Measurements from ENCODE around the gene LRRC49. TPM values are rescaled to one million over a fixed set of nuclear protein-coding genes. Genes with fewer than 3 reads are reported as not detected.
"Not testable (repeated sequence)": the region's sequence is repeated elsewhere in the genome, so short reads cannot be mapped to it uniquely, and the experiment has no call there.

The LRRC49 gene
- total RNA-seq, 2 donors from 2014 or later = 23.4 to 35.3 TPM

DNA sequence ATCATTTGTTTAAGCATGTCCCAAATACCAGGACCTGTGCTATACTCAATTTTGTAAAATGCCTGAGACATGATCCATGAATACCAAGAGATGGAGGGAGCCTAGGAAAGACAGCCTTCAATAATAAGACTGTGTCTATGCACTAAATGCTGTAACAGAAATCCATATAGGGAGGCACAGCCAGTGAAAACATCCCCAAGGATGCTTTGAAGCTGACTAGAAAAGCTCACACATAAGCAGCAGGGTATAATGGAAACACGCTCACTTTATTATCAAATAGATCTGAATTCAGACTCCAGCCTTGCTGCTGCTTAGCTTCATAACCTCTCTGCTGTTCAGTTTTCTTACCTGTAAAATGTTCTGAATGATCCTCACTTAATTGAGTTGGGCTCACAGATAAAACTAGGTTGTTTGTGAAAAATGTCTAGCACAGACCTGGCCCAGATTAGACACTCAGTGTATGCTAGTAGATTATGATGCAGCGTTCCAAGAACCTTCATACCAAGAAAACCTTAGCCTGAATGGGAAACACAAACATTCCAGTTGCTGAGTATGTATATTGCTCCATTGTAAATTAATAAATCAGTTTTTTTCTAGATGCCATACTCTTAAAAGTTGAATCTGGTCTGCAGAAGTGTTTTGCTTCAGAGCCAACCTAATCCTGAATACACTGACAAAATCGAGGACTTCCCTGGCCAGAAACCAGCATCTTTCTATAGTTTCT is 34.9 kb upstream of the LRRC49 start:
- DNase-seq (ENCODE audit: low spot score) = no peak
- Histone ChIP-seq H3K4me1 (peaks cover 0 to 44% of the 10 kb centered on the region in 2 donors), H3K36me3 (no peaks in the 10 kb centered on the region), H3K27me3 (no peaks in the 10 kb centered on the region), H3K27ac (peak overlapping the region; percentile 71 to 78), H3K9me3 (no peaks in the 10 kb centered on the region), H3K4me3 (no peak overlapping the region)
- TF ChIP-seq, protein P1, sequence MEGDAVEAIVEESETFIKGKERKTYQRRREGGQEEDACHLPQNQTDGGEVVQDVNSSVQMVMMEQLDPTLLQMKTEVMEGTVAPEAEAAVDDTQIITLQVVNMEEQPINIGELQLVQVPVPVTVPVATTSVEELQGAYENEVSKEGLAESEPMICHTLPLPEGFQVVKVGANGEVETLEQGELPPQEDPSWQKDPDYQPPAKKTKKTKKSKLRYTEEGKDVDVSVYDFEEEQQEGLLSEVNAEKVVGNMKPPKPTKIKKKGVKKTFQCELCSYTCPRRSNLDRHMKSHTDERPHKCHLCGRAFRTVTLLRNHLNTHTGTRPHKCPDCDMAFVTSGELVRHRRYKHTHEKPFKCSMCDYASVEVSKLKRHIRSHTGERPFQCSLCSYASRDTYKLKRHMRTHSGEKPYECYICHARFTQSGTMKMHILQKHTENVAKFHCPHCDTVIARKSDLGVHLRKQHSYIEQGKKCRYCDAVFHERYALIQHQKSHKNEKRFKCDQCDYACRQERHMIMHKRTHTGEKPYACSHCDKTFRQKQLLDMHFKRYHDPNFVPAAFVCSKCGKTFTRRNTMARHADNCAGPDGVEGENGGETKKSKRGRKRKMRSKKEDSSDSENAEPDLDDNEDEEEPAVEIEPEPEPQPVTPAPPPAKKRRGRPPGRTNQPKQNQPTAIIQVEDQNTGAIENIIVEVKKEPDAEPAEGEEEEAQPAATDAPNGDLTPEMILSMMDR (IDR thresholded peaks at IDR 0.05) = no peak

DNA sequence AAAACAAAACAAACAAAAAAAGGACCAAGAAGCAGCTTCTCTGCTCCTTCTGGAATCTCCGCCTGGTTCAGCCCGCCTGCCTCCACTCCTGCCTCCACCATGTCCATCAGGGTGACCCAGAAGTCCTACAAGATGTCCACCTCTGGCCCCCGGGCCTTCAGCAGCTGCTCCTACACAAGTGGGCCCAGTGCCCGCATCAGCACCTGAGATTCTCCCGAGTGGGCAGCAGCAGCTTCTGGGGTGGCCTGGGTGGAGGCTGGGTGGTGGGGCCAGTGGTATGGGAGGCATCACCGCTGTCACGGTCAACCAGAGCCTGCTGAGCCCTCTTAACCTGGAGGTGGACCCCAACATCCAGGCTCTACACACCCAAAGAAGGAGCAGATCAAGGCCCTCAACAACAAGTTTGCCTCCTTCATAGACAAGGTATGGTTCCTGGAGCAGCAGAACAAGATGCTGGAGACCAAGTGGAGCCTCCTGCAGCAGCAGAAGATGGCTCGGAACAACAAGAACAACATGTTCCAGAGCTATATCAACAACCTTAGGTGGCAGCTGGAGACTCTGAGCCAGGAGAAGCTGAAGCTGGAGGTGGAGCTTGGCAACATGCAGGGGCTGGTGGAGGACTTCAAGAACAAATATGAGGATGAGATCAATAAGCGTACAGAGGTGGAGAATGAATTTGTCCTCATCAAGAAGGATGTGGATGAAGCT is 33.9 kb upstream of the LRRC49 start:
- Histone ChIP-seq H3K4me1 (peaks cover 0 to 37% of the 10 kb centered on the region in 2 donors), H3K27ac (peak overlapping the region; percentile 6 to 11)
- H3K36me3 ChIP-seq; DNase-seq (ENCODE audit: low spot score); H3K27me3 ChIP-seq; H3K4me3 ChIP-seq; H3K9me3 ChIP-seq: not testable (repeated sequence)

GRCh38 chr15:70859322-70859908 is 33.2 kb upstream of the LRRC49 start:
- no peaks in the 10 kb centered on the region for H3K9me3 ChIP-seq
- TF ChIP-seq, protein P1 (IDR thresholded peaks at IDR 0.05) = no peak
- DNase-seq (ENCODE audit: low spot score) = no peak
- H3K4me3 ChIP-seq = no peak overlapping the region
- peak overlapping the region in 1 of 2 donors; percentile 11 for H3K27ac ChIP-seq
- no peaks in the 10 kb centered on the region for H3K27me3 ChIP-seq
- no peaks in the 10 kb centered on the region for H3K36me3 ChIP-seq
- peaks cover 0 to 37% of the 10 kb centered on the region in 2 donors for H3K4me1 ChIP-seq

DNA sequence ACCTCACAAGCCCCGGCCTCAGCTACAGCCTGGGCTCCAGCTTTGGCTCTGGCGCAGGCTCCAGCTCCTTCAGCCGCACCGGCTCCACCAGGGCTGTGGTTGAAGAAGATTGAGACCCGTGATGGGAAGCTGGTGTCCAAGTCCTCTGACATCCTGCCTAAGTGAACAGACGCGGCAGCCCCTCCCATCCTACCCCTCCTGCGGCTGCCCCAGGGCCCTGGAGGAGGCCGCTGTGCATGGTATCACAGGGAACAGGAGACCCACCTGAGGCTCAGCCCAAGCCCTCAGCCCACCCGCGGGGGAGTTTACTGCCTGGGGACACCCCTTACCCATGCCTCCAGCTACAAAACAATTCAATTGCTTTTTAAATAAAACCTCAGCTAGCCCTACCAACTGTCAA is 32.6 kb upstream of the LRRC49 start:
- no peak overlapping the region for H3K4me3 ChIP-seq
- H3K36me3 ChIP-seq = no peaks in the 10 kb centered on the region
- H3K4me1 ChIP-seq = peaks cover 0 to 37% of the 10 kb centered on the region in 2 donors
- TF ChIP-seq, protein P1 (IDR thresholded peaks at IDR 0.05) = no peak
- H3K27me3 ChIP-seq = no peaks in the 10 kb centered on the region
- H3K27ac ChIP-seq = no peak overlapping the region
- H3K9me3 ChIP-seq = no peaks in the 10 kb centered on the region
- no peak for DNase-seq (ENCODE audit: low spot score)

- Histone ChIP-seq H3K36me3 (no peaks in the 10 kb centered on the region), H3K4me1 (peaks cover 0 to 25% of the 10 kb centered on the region in 2 donors), H3K27me3 (no peaks in the 10 kb centered on the region), H3K9me3 (no peaks in the 10 kb centered on the region), H3K4me3 (no peak overlapping the region), H3K27ac (peak overlapping the region; percentile 56 to 77)
- DNase-seq (ENCODE audit: low spot score) = peak; percentile 76
- TF ChIP-seq, protein P1 (IDR thresholded peaks at IDR 0.05) = no peak
Measured at GRCh38 chr15:70863450-70864218, 29.0 kb upstream of the LRRC49 start.

All from right atrium auricular region (tissue), 2 donors.